ENCODE measurements around the gene HSPB7.

The HSPB7 gene

GRCh38 chr1:15972409-15972808 lies 45.4 kb downstream of the HSPB7 start:
- H4K8ac ChIP-seq (ENCODE audit: low read depth, low read length) = no peak overlapping the region
- no peak overlapping the region for H2AFZ ChIP-seq (ENCODE audit: low read length)
- H3K79me1 ChIP-seq (ENCODE audit: low read depth, low read length) = peaks cover 5% of the 10 kb centered on the region
- no peak overlapping the region for H2BK15ac ChIP-seq (ENCODE audit: low read length)
- no peak overlapping the region for H3K4me3 ChIP-seq (ENCODE audit: low read length in 2 of 2)
- no peak overlapping the region for H3K9ac ChIP-seq (ENCODE audit: low read depth, low read length, poor library complexity)
- H4K91ac ChIP-seq (ENCODE audit: low read depth, low read length, poor library complexity) = no peak overlapping the region
- no peak overlapping the region for H3K14ac ChIP-seq (ENCODE audit: low read length)
- H3K27ac ChIP-seq (replicated peaks; ENCODE audit: low read length) = no peak overlapping the region
- no peak overlapping the region for H2AK5ac ChIP-seq (ENCODE audit: low read depth, low read length)
- H3K4ac ChIP-seq (ENCODE audit: low read length) = no peak overlapping the region
- peaks cover 20 to 53% of the 10 kb centered on the region in 2 donors for H3K36me3 ChIP-seq (replicated peaks in 1 of 2; ENCODE audit: control insufficient read depth in 2 of 2, insufficient read depth in 2 of 2, low read length in 2 of 2)
- peaks cover 3 to 7% of the 10 kb centered on the region in 2 donors for H3K4me1 ChIP-seq (ENCODE audit: control insufficient read depth in 2 of 2, insufficient read depth in 1 of 2, low read depth in 1 of 2, low read length in 2 of 2)
- H3K4me2 ChIP-seq (ENCODE audit: insufficient read depth, low read length, poor library complexity, severe bottlenecking) = no peak overlapping the region
- peaks cover 12 to 21% of the 10 kb centered on the region in 2 donors for H3K9me3 ChIP-seq (replicated peaks in 1 of 2; ENCODE audit: control insufficient read depth in 2 of 2, insufficient read depth in 1 of 2, low read depth in 1 of 2, low read length in 2 of 2)
- H2BK12ac ChIP-seq (ENCODE audit: low read length) = no peak overlapping the region
- H3K23ac ChIP-seq (ENCODE audit: low read depth, low read length, poor library complexity) = no peak overlapping the region
- no peak overlapping the region for H3K18ac ChIP-seq (ENCODE audit: low read length)
- H3K27me3 ChIP-seq (ENCODE audit: control insufficient read depth in 3 of 3, insufficient read depth in 3 of 3, low read depth in 1 of 3, low read length in 3 of 3) = peaks cover 0 to 2% (median 0%) of the 10 kb centered on the region in 3 experiments
- H2BK120ac ChIP-seq (ENCODE audit: low read depth, low read length) = no peak overlapping the region
- no CpG with 5 or more reads among the region's 1 CpG for WGBS, 2 donors (ENCODE audit: extremely low coverage in 2 of 2, insufficient read length in 2 of 2, insufficient replicate concordance in 1 of 2)
- H2BK5ac ChIP-seq (ENCODE audit: low read length) = no peak overlapping the region
- DNase-seq (ENCODE audit: low spot score) = no peak

DNA sequence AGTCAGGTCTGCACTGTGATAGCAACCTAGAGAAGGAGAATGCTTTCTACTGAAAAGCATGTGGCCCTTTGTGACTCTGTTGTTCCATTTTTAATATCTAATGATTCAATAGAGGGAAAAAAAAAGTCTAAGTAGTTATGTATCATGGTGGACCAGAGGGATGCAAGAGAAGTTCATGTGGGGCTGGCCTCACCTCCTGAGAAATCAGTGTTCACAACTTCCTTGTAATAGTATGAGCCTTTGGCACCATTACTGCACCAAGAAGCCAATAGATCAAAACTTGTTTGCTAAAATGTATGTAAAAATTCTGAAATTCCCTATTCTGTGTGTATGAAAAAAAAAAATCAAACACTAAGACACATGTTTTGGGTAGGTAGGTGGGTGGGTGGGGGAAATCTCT lies 46.9 kb downstream of the HSPB7 start:
- Histone ChIP-seq H2AK5ac (ENCODE audit: low read depth, low read length) (no peak overlapping the region), H3K36me3 (replicated peaks in 1 of 2; ENCODE audit: control insufficient read depth in 2 of 2, insufficient read depth in 2 of 2, low read length in 2 of 2) (peaks cover 20 to 66% of the 10 kb centered on the region in 2 donors), H3K9ac (ENCODE audit: low read depth, low read length, poor library complexity) (no peak overlapping the region), H2AFZ (ENCODE audit: low read length) (no peak overlapping the region), H3K18ac (ENCODE audit: low read length) (no peak overlapping the region), H3K23ac (ENCODE audit: low read depth, low read length, poor library complexity) (no peak overlapping the region), H3K4me1 (ENCODE audit: control insufficient read depth in 2 of 2, insufficient read depth in 1 of 2, low read depth in 1 of 2, low read length in 2 of 2) (peaks cover 3% of the 10 kb centered on the region in 2 donors), H3K4me2 (ENCODE audit: insufficient read depth, low read length, poor library complexity, severe bottlenecking) (no peak overlapping the region), H2BK12ac (ENCODE audit: low read length) (no peak overlapping the region), H2BK120ac (ENCODE audit: low read depth, low read length) (no peak overlapping the region), H3K27me3 (ENCODE audit: control insufficient read depth in 3 of 3, insufficient read depth in 3 of 3, low read depth in 1 of 3, low read length in 3 of 3) (peaks cover 0 to 2% (median 0%) of the 10 kb centered on the region in 3 experiments), H3K9me3 (replicated peaks in 1 of 2; ENCODE audit: control insufficient read depth in 2 of 2, insufficient read depth in 1 of 2, low read depth in 1 of 2, low read length in 2 of 2) (peaks cover 10 to 21% of the 10 kb centered on the region in 2 donors), H3K4ac (ENCODE audit: low read length) (no peak overlapping the region), H3K4me3 (ENCODE audit: low read length in 2 of 2) (no peak overlapping the region), H4K91ac (ENCODE audit: low read depth, low read length, poor library complexity) (no peak overlapping the region), H3K14ac (ENCODE audit: low read length) (no peak overlapping the region), H2BK5ac (ENCODE audit: low read length) (no peak overlapping the region), H2BK15ac (ENCODE audit: low read length) (no peak overlapping the region), H3K79me1 (ENCODE audit: low read depth, low read length) (peaks cover 5% of the 10 kb centered on the region), H4K8ac (ENCODE audit: low read depth, low read length) (no peak overlapping the region), H3K27ac (replicated peaks; ENCODE audit: low read length) (no peak overlapping the region)
- no peak for DNase-seq (ENCODE audit: low spot score)

GRCh38 chr1:15969321-15969880 lies 48.4 kb downstream of the HSPB7 start:
- H3K4ac ChIP-seq (ENCODE audit: low read length) = no peak overlapping the region
- H4K8ac ChIP-seq (ENCODE audit: low read depth, low read length) = no peak overlapping the region
- WGBS, 2 donors (ENCODE audit: extremely low coverage in 2 of 2, insufficient read length in 2 of 2, insufficient replicate concordance in 1 of 2) = no CpG with 5 or more reads among the region's 13 CpGs

GRCh38 chr1:15968172-15968571 lies 49.7 kb downstream of the HSPB7 start:
- Histone ChIP-seq H3K4ac (ENCODE audit: low read length) (no peak overlapping the region), H2AFZ (ENCODE audit: low read length) (no peak overlapping the region), H3K79me1 (ENCODE audit: low read depth, low read length) (peaks cover 4% of the 10 kb centered on the region), H2BK5ac (ENCODE audit: low read length) (no peak overlapping the region), H3K4me1 (ENCODE audit: control insufficient read depth in 2 of 2, insufficient read depth in 1 of 2, low read depth in 1 of 2, low read length in 2 of 2) (no peaks in the 10 kb centered on the region), H3K4me2 (ENCODE audit: insufficient read depth, low read length, poor library complexity, severe bottlenecking) (no peak overlapping the region), H2AK5ac (ENCODE audit: low read depth, low read length) (no peak overlapping the region), H2BK15ac (ENCODE audit: low read length) (no peak overlapping the region), H3K23ac (ENCODE audit: low read depth, low read length, poor library complexity) (no peak overlapping the region), H3K9me3 (replicated peaks in 1 of 2; ENCODE audit: control insufficient read depth in 2 of 2, insufficient read depth in 1 of 2, low read depth in 1 of 2, low read length in 2 of 2) (peaks cover 10 to 21% of the 10 kb centered on the region in 2 donors), H2BK12ac (ENCODE audit: low read length) (no peak overlapping the region), H3K36me3 (replicated peaks in 1 of 2; ENCODE audit: control insufficient read depth in 2 of 2, insufficient read depth in 2 of 2, low read length in 2 of 2) (peaks cover 18 to 70% of the 10 kb centered on the region in 2 donors), H3K18ac (ENCODE audit: low read length) (no peak overlapping the region), H3K9ac (ENCODE audit: low read depth, low read length, poor library complexity) (no peak overlapping the region), H4K91ac (ENCODE audit: low read depth, low read length, poor library complexity) (no peak overlapping the region), H4K8ac (ENCODE audit: low read depth, low read length) (no peak overlapping the region), H3K27ac (replicated peaks; ENCODE audit: low read length) (no peak overlapping the region), H2BK120ac (ENCODE audit: low read depth, low read length) (no peak overlapping the region), H3K4me3 (ENCODE audit: low read length in 2 of 2) (no peak overlapping the region), H3K27me3 (ENCODE audit: control insufficient read depth in 3 of 3, insufficient read depth in 3 of 3, low read depth in 1 of 3, low read length in 3 of 3) (peaks cover 0 to 2% (median 0%) of the 10 kb centered on the region in 3 experiments), H3K14ac (ENCODE audit: low read length) (no peak overlapping the region)
- WGBS, 2 donors (ENCODE audit: extremely low coverage in 2 of 2, insufficient read length in 2 of 2, insufficient replicate concordance in 1 of 2) = no CpG with 5 or more reads among the region's 5 CpGs
- no peak for DNase-seq (ENCODE audit: low spot score)

More at GRCh38 chr1:15969321-15969880, 48.4 kb downstream of the HSPB7 start:
- Histone ChIP-seq H3K18ac (ENCODE audit: low read length) (no peak overlapping the region), H2BK15ac (ENCODE audit: low read length) (no peak overlapping the region), H3K27me3 (ENCODE audit: control insufficient read depth in 3 of 3, insufficient read depth in 3 of 3, low read depth in 1 of 3, low read length in 3 of 3) (peaks cover 0 to 2% (median 0%) of the 10 kb centered on the region in 3 experiments), H3K9me3 (replicated peaks in 1 of 2; ENCODE audit: control insufficient read depth in 2 of 2, insufficient read depth in 1 of 2, low read depth in 1 of 2, low read length in 2 of 2) (peaks cover 10 to 21% of the 10 kb centered on the region in 2 donors), H2BK120ac (ENCODE audit: low read depth, low read length) (no peak overlapping the region), H3K27ac (replicated peaks; ENCODE audit: low read length) (no peak overlapping the region), H2BK12ac (ENCODE audit: low read length) (no peak overlapping the region), H2AK5ac (ENCODE audit: low read depth, low read length) (no peak overlapping the region), H3K4me3 (ENCODE audit: low read length in 2 of 2) (no peak overlapping the region), H3K79me1 (ENCODE audit: low read depth, low read length) (peaks cover 5% of the 10 kb centered on the region), H3K9ac (ENCODE audit: low read depth, low read length, poor library complexity) (no peak overlapping the region), H3K4me1 (ENCODE audit: control insufficient read depth in 2 of 2, insufficient read depth in 1 of 2, low read depth in 1 of 2, low read length in 2 of 2) (no peaks in the 10 kb centered on the region), H2AFZ (ENCODE audit: low read length) (no peak overlapping the region), H3K23ac (ENCODE audit: low read depth, low read length, poor library complexity) (no peak overlapping the region), H2BK5ac (ENCODE audit: low read length) (no peak overlapping the region), H3K14ac (ENCODE audit: low read length) (no peak overlapping the region), H3K36me3 (replicated peaks in 1 of 2; ENCODE audit: control insufficient read depth in 2 of 2, insufficient read depth in 2 of 2, low read length in 2 of 2) (peaks cover 20 to 75% of the 10 kb centered on the region in 2 donors), H4K91ac (ENCODE audit: low read depth, low read length, poor library complexity) (no peak overlapping the region), H3K4me2 (ENCODE audit: insufficient read depth, low read length, poor library complexity, severe bottlenecking) (no peak overlapping the region)
- DNase-seq (ENCODE audit: low spot score) = no peak
